Endothelial cell of umbilical vein (primary cell): ENCODE measurements around the gene NKIRAS1. TPM values are rescaled to one million over a fixed set of nuclear protein-coding genes. Genes with fewer than 3 reads are reported as not detected.

Experiments
- BruUV-seq: library from RNA; stranded (reverse); fragments of 400-500 nt; replicated peaks from 2 replicates; lab custom pipeline; 2021; lab: Mats Ljungman, UMichigan
- CTCF ChIA-PET: fragments of 300-600, 350-600 bp; sonication (Branson Sonifier 250); formaldehyde crosslinking; loops from one replicate; lab custom pipeline; 2021; ENCODE audit warnings: antibody characterized with exemption, inconsistent platforms; lab: Charles Lee
- POLR2A ChIA-PET: fragments of 300-600, 350-600 bp; sonication (Branson Sonifier 250); formaldehyde crosslinking; loops from one replicate; lab custom pipeline; 2021; ENCODE audit warnings: antibody characterized with exemption, inconsistent platforms; lab: Charles Lee
- DNase-seq: peaks from one replicate; pipeline ENCODE4 v3.0.0-alpha.2; 2011; ENCODE audit warnings: low read depth, low spot score
- FAIRE-seq: peaks from 2 replicates; lab custom pipeline; 2011; peaks lifted over from hg19 to GRCh38; lab: Jason Lieb, UNC
- H2AFZ ChIP-seq: 2 replicates; pipeline ENCODE4 v1.6.0; 2012; ENCODE audit warnings: low read depth, low read length, control low read depth, inconsistent platforms
- H3K27ac ChIP-seq: 2 replicates; pipeline ENCODE4 v1.5.1; 2011; ENCODE audit warnings: low read depth, mild to moderate bottlenecking, control low read depth, low read length, moderate library complexity; ENCODE audit not compliant: insufficient read depth
- H3K27me3 ChIP-seq, 2 experiments: 2 replicates each; pipeline versions ENCODE4 v1.6.0 to v1.6.1; 2011; ENCODE audit warnings: low read length in 2 of 2, mixed read lengths in 1 of 2; ENCODE audit not compliant: control insufficient read depth in 2 of 2, insufficient read depth in 2 of 2
- H3K36me3 ChIP-seq, 2 experiments: 2 replicates in 1 of 2; 3 replicates in 1 of 2; pipeline ENCODE4 v1.5.1; 2011; ENCODE audit warnings: low read length in 2 of 2, mild to moderate bottlenecking in 1 of 2, moderate library complexity in 1 of 2; ENCODE audit not compliant: control insufficient read depth in 2 of 2, insufficient read depth in 2 of 2; ENCODE audit errors: extremely low read depth in 1 of 2
- H3K4me1 ChIP-seq: 3 replicates; pipeline ENCODE4 v1.5.1; 2011; ENCODE audit warnings: mild to moderate bottlenecking, low read length; ENCODE audit not compliant: control insufficient read depth, insufficient read depth; ENCODE audit errors: extremely low read depth
- H3K4me2 ChIP-seq: 2 replicates; pipeline ENCODE4 v1.6.1; 2011; ENCODE audit warnings: low read length, control low read depth, mixed read lengths; ENCODE audit not compliant: insufficient read depth
- H3K4me3 ChIP-seq, 3 experiments: fragments of 200-600 bp in 1 of 3; sonication (generic), shearing (Covaris generic) in 1 of 3; replicated peaks in 1 of 3; 2 replicates each; pipeline ENCODE4 v1.5.1; 2011 to 2016; ENCODE audit warnings: control low read depth in 3 of 3, low read length in 3 of 3, mild to moderate bottlenecking in 2 of 3, inconsistent platforms in 1 of 3, low read depth in 1 of 3, moderate library complexity in 1 of 3; ENCODE audit not compliant: insufficient read depth in 1 of 3
- H3K79me2 ChIP-seq: 2 replicates; pipeline ENCODE4 v1.6.0; 2012; ENCODE audit warnings: low read length, inconsistent platforms; ENCODE audit not compliant: control insufficient read depth, insufficient read depth
- H3K9ac ChIP-seq: replicated peaks from 2 replicates; pipeline ENCODE3; 2011; ENCODE audit warnings: low read length, control low read depth; ENCODE audit not compliant: insufficient read depth; ENCODE audit errors: extremely low read depth
- H3K9me1 ChIP-seq: replicated peaks from 3 replicates; pipeline ENCODE4 v1.6.0; 2011; ENCODE audit warnings: mild to moderate bottlenecking, low read length; ENCODE audit not compliant: control insufficient read depth, insufficient read depth; ENCODE audit errors: extremely low read depth
- H3K9me3 ChIP-seq: replicated peaks from 2 replicates; pipeline ENCODE4 v1.5.1; 2012; ENCODE audit warnings: low read length, inconsistent platforms; ENCODE audit not compliant: control insufficient read depth, insufficient read depth
- H4K20me1 ChIP-seq: replicated peaks from 2 replicates; pipeline ENCODE3; 2011; ENCODE audit warnings: mild to moderate bottlenecking, low read length; ENCODE audit not compliant: control insufficient read depth, insufficient read depth; ENCODE audit errors: extremely low read depth
- CTCF ChIP-seq, 2 donors: IDR thresholded peaks; 1 replicate in 1 of 2; 2 replicates in 1 of 2; pipeline ENCODE4 v1.5.1; 2011; ENCODE audit warnings: low read length in 2 of 2, mild to moderate bottlenecking in 2 of 2, moderate library complexity in 2 of 2, control low read depth in 1 of 2, inconsistent platforms in 1 of 2, low read depth in 1 of 2; ENCODE audit not compliant: insufficient read depth in 1 of 2; ENCODE audit errors: extremely low read depth in 1 of 2
- EZH2 ChIP-seq: IDR thresholded peaks from 2 replicates; pipeline ENCODE4 v1.6.1; 2012; ENCODE audit warnings: borderline replicate concordance, low read depth, mild to moderate bottlenecking, moderate library complexity, low read length, inconsistent platforms; ENCODE audit not compliant: severe bottlenecking
- FOS ChIP-seq: IDR thresholded peaks from 2 replicates; pipeline ENCODE4 v1.6.1; 2011; ENCODE audit warnings: mild to moderate bottlenecking, low read length, moderate library complexity, borderline replicate concordance; ENCODE audit not compliant: insufficient read depth
- GATA2 ChIP-seq: IDR thresholded peaks from 2 replicates; pipeline ENCODE4 v1.7.0; 2011; ENCODE audit warnings: low read depth, mild to moderate bottlenecking, moderate library complexity, mixed read lengths, low read length; ENCODE audit not compliant: insufficient read length, insufficient read depth
- JUN ChIP-seq: IDR thresholded peaks from 2 replicates; pipeline ENCODE4 v1.6.1; 2011; ENCODE audit warnings: borderline replicate concordance, low read depth; ENCODE audit not compliant: insufficient read length, insufficient read depth
- MAX ChIP-seq: IDR thresholded peaks from 2 replicates; pipeline ENCODE4 v1.6.1; 2011; ENCODE audit not compliant: insufficient read depth, insufficient read length
- MYC ChIP-seq: IDR thresholded peaks from one replicate; pipeline ENCODE4 v1.6.1; 2011; ENCODE audit warnings: mild to moderate bottlenecking, low read depth, low read length
- POLR2A ChIP-seq: IDR thresholded peaks from 2 replicates; pipeline ENCODE4 v1.6.1; 2012; ENCODE audit warnings: low read depth, mild to moderate bottlenecking, control low read depth, low read length
- POLR2AphosphoS5 ChIP-seq: IDR thresholded peaks from 2 replicates; pipeline ENCODE4 v1.6.1; 2012; ENCODE audit warnings: low read depth, mild to moderate bottlenecking, control low read depth, low read length, moderate library complexity; ENCODE audit not compliant: insufficient read depth
- dilution Hi-C: fragments of 300-500 bp; cut with MboI; formaldehyde crosslinking; loops from one replicate; pipeline ENCODE4 v1.15.0; 2019; ENCODE audit warnings: low sequenced_read_pairs; ENCODE audit not compliant: extremely low pct_ligation_motif_present
- intact Hi-C: fragments of 100-400 bp; cut with micrococcal nuclease; formaldehyde crosslinking; loops from one replicate; pipeline ENCODE4 v1.10.0; 2022
- polyA plus RNA-seq, 4 experiments: library from polyadenylated mRNA; depleted of rRNA in 3 of 4; stranded (reverse) in 3 of 4; unstranded in 1 of 4; fragments of >200 nt; gene quantifications; 2 replicates each; pipeline versions ENCODE4 v1.2.1 to v1.2.3, GENCODE V29; 2011 to 2012; ENCODE audit warnings: missing spikeins in 1 of 4
- total RNA-seq: library from RNA; stranded (reverse); gene quantifications from 2 replicates; pipeline ENCODE4 v1.2.3, GENCODE V29; 2021

NKIRAS1 gene
- total and polyA plus RNA-seq, 2 donors (not counting 3 experiments of a cell fraction or from before 2014, with no cell fraction given) = 2.2 to 2.9 TPM

- Histone ChIP-seq H3K27me3 (no peaks in the 10 kb centered on the region), H3K4me1 (peaks cover 51% of the 10 kb centered on the region), H3K79me2 (peaks cover 63% of the 10 kb centered on the region), H3K9ac (no peak overlapping the region), H3K27ac (no peak overlapping the region), H3K9me1 (no peaks in the 10 kb centered on the region), H3K4me3 (no peak overlapping the region), H3K9me3 (no peaks in the 10 kb centered on the region), H2AFZ (no peak overlapping the region), H3K4me2 (no peak overlapping the region), H3K36me3 (no peaks in the 10 kb centered on the region), H4K20me1 (no peaks in the 10 kb centered on the region)
- ChIA-PET CTCF (interaction anchor here (1.1 to 2.5 kb wide), 3 partner anchors 21 to 28 kb away, joined by 3 to 7 read pairs (median 6); no protein-coding TSS in a partner anchor), POLR2A (no interaction called here)
- DNase-seq (no peak), FAIRE-seq (no peak)
- dilution Hi-C loops = no loop called here
- TF ChIP-seq MAX = no peak
- no peak for TF ChIP-seq MYC
- no peak for TF ChIP-seq POLR2AphosphoS5
- no peak for TF ChIP-seq JUN
- no peak for TF ChIP-seq POLR2A
- no peak for TF ChIP-seq GATA2
- no peak for TF ChIP-seq FOS
- TF ChIP-seq EZH2 = no peak
- TF ChIP-seq CTCF (IDR thresholded peaks at IDR 0.05; ENCODE audit: extremely low read depth in 1 of 2, insufficient read depth in 1 of 2, low read depth in 1 of 2, low read length in 2 of 2) = no peak
- no TSS peak for BruUV-seq
- intact Hi-C loops = no loop called here
Observed at GRCh38 chr3:23861689-23862088, 55.1 kb downstream of the NKIRAS1 start.
